HepG2 (cell line): ENCODE measurements around the gene AKIRIN1. TPM values are rescaled to one million over a fixed set of nuclear protein-coding genes. Genes with fewer than 3 reads are reported as not detected.

Experiments
- DNMT1 ChIP-seq: sonication (generic); formaldehyde crosslinking; IDR thresholded peaks from 2 replicates; pipeline ENCODE4 v1.5.1; 2020; ENCODE audit warnings: mild to moderate bottlenecking, missing genetic modification reagents
- JUN ChIP-seq: sonication (generic); formaldehyde crosslinking; IDR thresholded peaks from 2 replicates; pipeline ENCODE4 v1.4.0; 2020; ENCODE audit warnings: mild to moderate bottlenecking, missing genetic modification reagents
- SIX1 ChIP-seq: sonication (generic); formaldehyde crosslinking; IDR thresholded peaks from 2 replicates; pipeline ENCODE4 v1.4.0; 2020; ENCODE audit warnings: missing genetic modification reagents, borderline replicate concordance
- SP4 ChIP-seq: sonication (generic); formaldehyde crosslinking; IDR thresholded peaks from 2 replicates; pipeline ENCODE4 v1.8.1; 2023; ENCODE audit warnings: mild to moderate bottlenecking, missing genetic modification reagents
- SRSF9 ChIP-seq: fragments of 200-400 bp; formaldehyde crosslinking; IDR thresholded peaks from 2 replicates; pipeline ENCODE4 v1.6.1; 2018; ENCODE audit warnings: borderline replicate concordance, mild to moderate bottlenecking, low read depth, low read length; ENCODE audit not compliant: insufficient read depth, poor library complexity, severe bottlenecking
- ZKSCAN5 ChIP-seq: sonication (generic); formaldehyde crosslinking; IDR thresholded peaks from 2 replicates; pipeline ENCODE4 v1.5.1; 2020; ENCODE audit warnings: mild to moderate bottlenecking, missing genetic modification reagents
- ZMYM3 ChIP-seq: sonication (generic); formaldehyde crosslinking; IDR thresholded peaks from 2 replicates; pipeline ENCODE4 v1.5.1; 2020; ENCODE audit warnings: mild to moderate bottlenecking, missing genetic modification reagents
- ZNF530 ChIP-seq: sonication (generic); formaldehyde crosslinking; IDR thresholded peaks from 2 replicates; pipeline ENCODE4 v1.5.0; 2020; ENCODE audit warnings: low read depth, mild to moderate bottlenecking, missing genetic modification reagents
- ZNF737 ChIP-seq: sonication (generic); formaldehyde crosslinking; IDR thresholded peaks from 2 replicates; pipeline ENCODE4 v1.5.0; 2020; ENCODE audit warnings: missing genetic modification reagents, mild to moderate bottlenecking, borderline replicate concordance
- polyA plus RNA-seq, 8 experiments: library from polyadenylated mRNA; depleted of rRNA in 3 of 8; stranded (reverse) in 7 of 8; unstranded in 1 of 8; fragments of >200 nt; fragmentation: Illumina TruSeq in 4 of 8; extraction: Trizol in 4 of 8; gene quantifications; 2 replicates each; pipeline versions ENCODE4 v1.2.1 to v1.2.3, GENCODE V29; 2011 to 2016; ENCODE audit warnings: low read depth in 4 of 8, missing spikeins in 1 of 8, mixed read lengths in 1 of 8; ENCODE audit not compliant: insufficient read depth in 1 of 8
- total RNA-seq, 5 experiments: library from RNA; depleted of rRNA; stranded (reverse); fragments of >200 nt; fragmentation: Illumina TruSeq; extraction: Trizol; gene quantifications; 2 replicates each; pipeline ENCODE4 v1.2.3, GENCODE V29; 2016; ENCODE audit warnings: low read depth in 1 of 5
- TF ChIP-seq, protein P1 (sequence below): IDR thresholded peaks from 2 replicates; pipeline ENCODE4 v1.6.1; 2018; ENCODE audit warnings: missing genetic modification reagents, mild to moderate bottlenecking, missing compliant biosample characterization
- TF ChIP-seq, protein P2 (sequence below): sonication (generic); formaldehyde crosslinking; IDR thresholded peaks from 2 replicates; pipeline ENCODE4 v1.4.0; 2020; ENCODE audit warnings: mild to moderate bottlenecking, missing genetic modification reagents
- TF ChIP-seq, protein P3 (sequence below): sonication (generic); formaldehyde crosslinking; IDR thresholded peaks from 2 replicates; pipeline ENCODE4 v1.4.0; 2020; ENCODE audit warnings: missing genetic modification reagents
- TF ChIP-seq, protein P4 (sequence below): sonication (generic); formaldehyde crosslinking; IDR thresholded peaks from 2 replicates; pipeline ENCODE4 v1.4.0; 2020; ENCODE audit warnings: missing genetic modification reagents
- TF ChIP-seq, protein P5 (sequence below): sonication (generic); formaldehyde crosslinking; IDR thresholded peaks from 2 replicates; pipeline ENCODE4 v1.8.1; 2023; ENCODE audit warnings: missing genetic modification reagents, inconsistent platforms, borderline replicate concordance
- TF ChIP-seq, protein P6 (sequence below): sonication (generic); formaldehyde crosslinking; IDR thresholded peaks from 2 replicates; pipeline ENCODE4 v1.4.0; 2020; ENCODE audit warnings: missing genetic modification reagents

AKIRIN1 gene
- total and polyA plus RNA-seq, 2 of the 13 experiments (the other 11 are each of a cell fraction or from before 2014, with no cell fraction given), result 123 to 157 TPM

DNA sequence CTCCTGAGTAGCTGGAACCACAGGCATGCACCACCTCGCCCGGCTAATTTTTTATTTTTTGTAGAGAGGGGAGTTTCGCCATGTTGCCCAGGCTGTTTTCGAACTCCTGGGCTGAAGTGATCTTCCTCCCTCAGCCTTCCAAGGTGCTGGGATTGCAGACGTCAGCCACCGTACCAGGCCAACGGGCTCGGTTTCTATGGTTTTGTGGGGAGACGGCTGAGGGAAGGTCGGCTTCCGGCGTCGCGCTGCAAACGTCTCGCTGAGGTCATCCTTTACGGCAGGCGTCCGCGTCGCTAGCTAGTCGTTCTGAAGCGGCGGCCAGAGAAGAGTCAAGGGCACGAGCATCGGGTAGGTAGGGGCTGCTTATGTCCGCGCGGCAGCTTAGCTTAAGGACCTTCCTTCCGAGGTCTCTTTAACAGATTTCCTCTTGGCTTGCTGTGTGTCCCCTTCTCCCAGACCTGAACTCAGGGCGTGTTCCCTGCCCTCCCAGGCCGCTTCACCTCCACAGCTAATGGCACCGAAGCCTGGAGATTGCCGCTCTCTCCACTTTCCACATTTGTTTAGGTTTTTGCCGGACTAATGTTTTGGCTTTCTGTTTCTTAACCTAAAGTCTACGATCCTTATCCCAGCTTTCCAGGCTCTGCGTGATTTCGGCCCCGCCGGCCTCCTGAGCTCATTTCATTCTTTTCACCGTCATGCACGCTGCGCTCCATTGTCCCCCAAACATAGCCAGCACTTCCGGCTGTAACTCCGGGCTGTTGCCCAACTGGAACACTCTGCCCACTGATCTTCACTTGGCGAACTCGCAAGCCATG lies 35.2 kb downstream of the AKIRIN1 start, which contains the start of gene NDUFS5 (continued):
- TF ChIP-seq, protein P1, sequence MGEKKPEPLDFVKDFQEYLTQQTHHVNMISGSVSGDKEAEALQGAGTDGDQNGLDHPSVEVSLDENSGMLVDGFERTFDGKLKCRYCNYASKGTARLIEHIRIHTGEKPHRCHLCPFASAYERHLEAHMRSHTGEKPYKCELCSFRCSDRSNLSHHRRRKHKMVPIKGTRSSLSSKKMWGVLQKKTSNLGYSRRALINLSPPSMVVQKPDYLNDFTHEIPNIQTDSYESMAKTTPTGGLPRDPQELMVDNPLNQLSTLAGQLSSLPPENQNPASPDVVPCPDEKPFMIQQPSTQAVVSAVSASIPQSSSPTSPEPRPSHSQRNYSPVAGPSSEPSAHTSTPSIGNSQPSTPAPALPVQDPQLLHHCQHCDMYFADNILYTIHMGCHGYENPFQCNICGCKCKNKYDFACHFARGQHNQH (CRISPR knock-in tag), result peak; percentile 58
- 0 out of 2 replicates have a peak, but pooled peaks have one; percentile 40 for TF ChIP-seq ZKSCAN5 (CRISPR knock-in tag)
- TF ChIP-seq, protein P2, sequence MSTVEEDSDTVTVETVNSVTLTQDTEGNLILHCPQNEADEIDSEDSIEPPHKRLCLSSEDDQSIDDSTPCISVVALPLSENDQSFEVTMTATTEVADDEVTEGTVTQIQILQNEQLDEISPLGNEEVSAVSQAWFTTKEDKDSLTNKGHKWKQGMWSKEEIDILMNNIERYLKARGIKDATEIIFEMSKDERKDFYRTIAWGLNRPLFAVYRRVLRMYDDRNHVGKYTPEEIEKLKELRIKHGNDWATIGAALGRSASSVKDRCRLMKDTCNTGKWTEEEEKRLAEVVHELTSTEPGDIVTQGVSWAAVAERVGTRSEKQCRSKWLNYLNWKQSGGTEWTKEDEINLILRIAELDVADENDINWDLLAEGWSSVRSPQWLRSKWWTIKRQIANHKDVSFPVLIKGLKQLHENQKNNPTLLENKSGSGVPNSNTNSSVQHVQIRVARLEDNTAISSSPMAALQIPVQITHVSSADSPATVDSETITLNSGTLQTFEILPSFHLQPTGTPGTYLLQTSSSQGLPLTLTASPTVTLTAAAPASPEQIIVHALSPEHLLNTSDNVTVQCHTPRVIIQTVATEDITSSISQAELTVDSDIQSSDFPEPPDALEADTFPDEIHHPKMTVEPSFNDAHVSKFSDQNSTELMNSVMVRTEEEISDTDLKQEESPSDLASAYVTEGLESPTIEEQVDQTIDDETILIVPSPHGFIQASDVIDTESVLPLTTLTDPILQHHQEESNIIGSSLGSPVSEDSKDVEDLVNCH (CRISPR knock-in tag), result no peak
- TF ChIP-seq, protein P3, sequence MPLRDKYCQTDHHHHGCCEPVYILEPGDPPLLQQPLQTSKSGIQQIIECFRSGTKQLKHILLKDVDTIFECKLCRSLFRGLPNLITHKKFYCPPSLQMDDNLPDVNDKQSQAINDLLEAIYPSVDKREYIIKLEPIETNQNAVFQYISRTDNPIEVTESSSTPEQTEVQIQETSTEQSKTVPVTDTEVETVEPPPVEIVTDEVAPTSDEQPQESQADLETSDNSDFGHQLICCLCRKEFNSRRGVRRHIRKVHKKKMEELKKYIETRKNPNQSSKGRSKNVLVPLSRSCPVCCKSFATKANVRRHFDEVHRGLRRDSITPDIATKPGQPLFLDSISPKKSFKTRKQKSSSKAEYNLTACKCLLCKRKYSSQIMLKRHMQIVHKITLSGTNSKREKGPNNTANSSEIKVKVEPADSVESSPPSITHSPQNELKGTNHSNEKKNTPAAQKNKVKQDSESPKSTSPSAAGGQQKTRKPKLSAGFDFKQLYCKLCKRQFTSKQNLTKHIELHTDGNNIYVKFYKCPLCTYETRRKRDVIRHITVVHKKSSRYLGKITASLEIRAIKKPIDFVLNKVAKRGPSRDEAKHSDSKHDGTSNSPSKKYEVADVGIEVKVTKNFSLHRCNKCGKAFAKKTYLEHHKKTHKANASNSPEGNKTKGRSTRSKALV (CRISPR knock-in tag), result no peak; the same call in 1 of the 2 replicates
- TF ChIP-seq, protein P4, sequence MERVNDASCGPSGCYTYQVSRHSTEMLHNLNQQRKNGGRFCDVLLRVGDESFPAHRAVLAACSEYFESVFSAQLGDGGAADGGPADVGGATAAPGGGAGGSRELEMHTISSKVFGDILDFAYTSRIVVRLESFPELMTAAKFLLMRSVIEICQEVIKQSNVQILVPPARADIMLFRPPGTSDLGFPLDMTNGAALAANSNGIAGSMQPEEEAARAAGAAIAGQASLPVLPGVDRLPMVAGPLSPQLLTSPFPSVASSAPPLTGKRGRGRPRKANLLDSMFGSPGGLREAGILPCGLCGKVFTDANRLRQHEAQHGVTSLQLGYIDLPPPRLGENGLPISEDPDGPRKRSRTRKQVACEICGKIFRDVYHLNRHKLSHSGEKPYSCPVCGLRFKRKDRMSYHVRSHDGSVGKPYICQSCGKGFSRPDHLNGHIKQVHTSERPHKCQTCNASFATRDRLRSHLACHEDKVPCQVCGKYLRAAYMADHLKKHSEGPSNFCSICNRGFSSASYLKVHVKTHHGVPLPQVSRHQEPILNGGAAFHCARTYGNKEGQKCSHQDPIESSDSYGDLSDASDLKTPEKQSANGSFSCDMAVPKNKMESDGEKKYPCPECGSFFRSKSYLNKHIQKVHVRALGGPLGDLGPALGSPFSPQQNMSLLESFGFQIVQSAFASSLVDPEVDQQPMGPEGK (CRISPR knock-in tag), result no peak
- TF ChIP-seq SP4 (CRISPR knock-in tag), result peak; percentile 28; the same call in 1 of the 2 replicates
- peak; percentile 71; the same call in 1 of the 2 replicates for TF ChIP-seq JUN (CRISPR knock-in tag)
- TF ChIP-seq, protein P5, sequence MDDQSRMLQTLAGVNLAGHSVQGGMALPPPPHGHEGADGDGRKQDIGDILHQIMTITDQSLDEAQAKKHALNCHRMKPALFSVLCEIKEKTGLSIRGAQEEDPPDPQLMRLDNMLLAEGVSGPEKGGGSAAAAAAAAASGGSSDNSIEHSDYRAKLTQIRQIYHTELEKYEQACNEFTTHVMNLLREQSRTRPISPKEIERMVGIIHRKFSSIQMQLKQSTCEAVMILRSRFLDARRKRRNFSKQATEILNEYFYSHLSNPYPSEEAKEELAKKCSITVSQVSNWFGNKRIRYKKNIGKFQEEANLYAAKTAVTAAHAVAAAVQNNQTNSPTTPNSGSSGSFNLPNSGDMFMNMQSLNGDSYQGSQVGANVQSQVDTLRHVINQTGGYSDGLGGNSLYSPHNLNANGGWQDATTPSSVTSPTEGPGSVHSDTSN (CRISPR knock-in tag), result no peak
- peak; percentile 48; the same call in 1 of the 2 replicates for TF ChIP-seq ZMYM3 (CRISPR knock-in tag)
- TF ChIP-seq SIX1 (CRISPR knock-in tag), result no peak
- TF ChIP-seq ZNF737 (CRISPR knock-in tag), result no peak
- no peak for TF ChIP-seq SRSF9
- TF ChIP-seq ZNF530 (CRISPR knock-in tag), result no peak
- no peak for TF ChIP-seq DNMT1 (CRISPR knock-in tag)
- TF ChIP-seq, protein P6, sequence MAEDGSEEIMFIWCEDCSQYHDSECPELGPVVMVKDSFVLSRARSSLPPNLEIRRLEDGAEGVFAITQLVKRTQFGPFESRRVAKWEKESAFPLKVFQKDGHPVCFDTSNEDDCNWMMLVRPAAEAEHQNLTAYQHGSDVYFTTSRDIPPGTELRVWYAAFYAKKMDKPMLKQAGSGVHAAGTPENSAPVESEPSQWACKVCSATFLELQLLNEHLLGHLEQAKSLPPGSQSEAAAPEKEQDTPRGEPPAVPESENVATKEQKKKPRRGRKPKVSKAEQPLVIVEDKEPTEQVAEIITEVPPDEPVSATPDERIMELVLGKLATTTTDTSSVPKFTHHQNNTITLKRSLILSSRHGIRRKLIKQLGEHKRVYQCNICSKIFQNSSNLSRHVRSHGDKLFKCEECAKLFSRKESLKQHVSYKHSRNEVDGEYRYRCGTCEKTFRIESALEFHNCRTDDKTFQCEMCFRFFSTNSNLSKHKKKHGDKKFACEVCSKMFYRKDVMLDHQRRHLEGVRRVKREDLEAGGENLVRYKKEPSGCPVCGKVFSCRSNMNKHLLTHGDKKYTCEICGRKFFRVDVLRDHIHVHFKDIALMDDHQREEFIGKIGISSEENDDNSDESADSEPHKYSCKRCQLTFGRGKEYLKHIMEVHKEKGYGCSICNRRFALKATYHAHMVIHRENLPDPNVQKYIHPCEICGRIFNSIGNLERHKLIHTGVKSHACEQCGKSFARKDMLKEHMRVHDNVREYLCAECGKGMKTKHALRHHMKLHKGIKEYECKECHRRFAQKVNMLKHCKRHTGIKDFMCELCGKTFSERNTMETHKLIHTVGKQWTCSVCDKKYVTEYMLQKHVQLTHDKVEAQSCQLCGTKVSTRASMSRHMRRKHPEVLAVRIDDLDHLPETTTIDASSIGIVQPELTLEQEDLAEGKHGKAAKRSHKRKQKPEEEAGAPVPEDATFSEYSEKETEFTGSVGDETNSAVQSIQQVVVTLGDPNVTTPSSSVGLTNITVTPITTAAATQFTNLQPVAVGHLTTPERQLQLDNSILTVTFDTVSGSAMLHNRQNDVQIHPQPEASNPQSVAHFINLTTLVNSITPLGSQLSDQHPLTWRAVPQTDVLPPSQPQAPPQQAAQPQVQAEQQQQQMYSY (CRISPR knock-in tag), result no peak
